Body of pancreas (tissue), 4 donors: ENCODE data around the gene AP1M2.

Source experiments
- POLR2A ChIP-seq, 3 donors: fragments of 450-650 bp; IDR thresholded peaks; one replicate each; pipeline ENCODE4 v1.6.1; 2016; ENCODE audit warnings: antibody characterized with exemption in 3 of 3, mild to moderate bottlenecking in 2 of 3
- TF ChIP-seq, protein P1 (sequence below), 7 experiments: fragments of 450-650 bp in 4 of 7; fragments of 200-600 bp in 3 of 7; sonication (generic) in 3 of 7; IDR thresholded peaks; one replicate each; pipeline ENCODE4 v1.5.1; 2016 to 2019; ENCODE audit warnings: antibody characterized with exemption in 7 of 7

DNA sequence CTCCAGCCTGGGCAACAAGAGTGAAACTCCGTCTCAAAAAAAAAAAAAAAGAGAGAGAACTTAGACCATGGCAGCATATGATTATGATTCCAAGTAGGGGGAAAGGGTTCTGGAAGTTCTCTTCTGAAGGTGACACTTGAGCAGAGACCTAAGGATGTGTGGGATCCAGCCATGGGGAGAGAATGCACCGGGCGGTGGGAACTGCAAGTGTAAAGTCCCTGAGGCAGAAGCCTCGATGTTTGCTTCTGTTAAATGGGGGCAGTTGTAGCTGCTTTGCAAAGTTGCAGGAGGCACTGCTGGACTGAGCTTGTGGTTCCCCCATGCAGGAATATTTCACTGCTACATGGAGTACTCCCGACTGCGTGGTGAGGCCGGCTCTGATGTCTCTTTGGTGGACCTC lies 47.3 kb upstream of the AP1M2 start:
- TF ChIP-seq, protein P1, sequence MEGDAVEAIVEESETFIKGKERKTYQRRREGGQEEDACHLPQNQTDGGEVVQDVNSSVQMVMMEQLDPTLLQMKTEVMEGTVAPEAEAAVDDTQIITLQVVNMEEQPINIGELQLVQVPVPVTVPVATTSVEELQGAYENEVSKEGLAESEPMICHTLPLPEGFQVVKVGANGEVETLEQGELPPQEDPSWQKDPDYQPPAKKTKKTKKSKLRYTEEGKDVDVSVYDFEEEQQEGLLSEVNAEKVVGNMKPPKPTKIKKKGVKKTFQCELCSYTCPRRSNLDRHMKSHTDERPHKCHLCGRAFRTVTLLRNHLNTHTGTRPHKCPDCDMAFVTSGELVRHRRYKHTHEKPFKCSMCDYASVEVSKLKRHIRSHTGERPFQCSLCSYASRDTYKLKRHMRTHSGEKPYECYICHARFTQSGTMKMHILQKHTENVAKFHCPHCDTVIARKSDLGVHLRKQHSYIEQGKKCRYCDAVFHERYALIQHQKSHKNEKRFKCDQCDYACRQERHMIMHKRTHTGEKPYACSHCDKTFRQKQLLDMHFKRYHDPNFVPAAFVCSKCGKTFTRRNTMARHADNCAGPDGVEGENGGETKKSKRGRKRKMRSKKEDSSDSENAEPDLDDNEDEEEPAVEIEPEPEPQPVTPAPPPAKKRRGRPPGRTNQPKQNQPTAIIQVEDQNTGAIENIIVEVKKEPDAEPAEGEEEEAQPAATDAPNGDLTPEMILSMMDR (IDR thresholded peaks at IDR 0.05): no peak
- no peak for TF ChIP-seq POLR2A (IDR thresholded peaks at IDR 0.05)
